22Rv1 (cell line): ENCODE results near the gene GDPD3.

Experiments
- ZFX ChIP-seq: fragments of 450-650 bp; IDR thresholded peaks from 2 replicates; pipeline ENCODE4 v1.6.1; 2017; ENCODE audit warnings: antibody characterized with exemption, borderline replicate concordance
- TF ChIP-seq, protein P1 (sequence below): fragments of 450-650 bp; IDR thresholded peaks from 2 replicates; pipeline ENCODE4 v1.5.1; 2017; ENCODE audit warnings: mild to moderate bottlenecking

DNA sequence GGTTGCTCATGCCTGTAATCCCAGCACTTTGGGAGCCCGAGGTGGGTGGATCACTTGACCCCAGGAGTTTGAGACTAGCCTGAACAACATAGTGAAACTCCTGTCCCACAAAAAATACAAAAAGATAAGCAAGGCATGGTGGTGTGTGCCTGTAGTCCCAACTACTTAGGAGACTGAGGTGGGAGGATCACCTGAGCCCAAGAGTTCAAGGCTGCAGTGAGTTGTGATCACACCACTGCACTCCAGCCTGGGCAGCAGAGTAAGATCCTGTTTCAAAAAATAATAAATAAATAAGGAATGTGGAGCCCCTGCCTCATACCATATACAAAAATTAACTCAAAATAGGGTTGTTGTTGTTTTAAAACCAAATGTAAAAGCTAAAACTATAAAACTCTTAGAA lies 43.9 kb upstream of the GDPD3 start:
- TF ChIP-seq, protein P1, sequence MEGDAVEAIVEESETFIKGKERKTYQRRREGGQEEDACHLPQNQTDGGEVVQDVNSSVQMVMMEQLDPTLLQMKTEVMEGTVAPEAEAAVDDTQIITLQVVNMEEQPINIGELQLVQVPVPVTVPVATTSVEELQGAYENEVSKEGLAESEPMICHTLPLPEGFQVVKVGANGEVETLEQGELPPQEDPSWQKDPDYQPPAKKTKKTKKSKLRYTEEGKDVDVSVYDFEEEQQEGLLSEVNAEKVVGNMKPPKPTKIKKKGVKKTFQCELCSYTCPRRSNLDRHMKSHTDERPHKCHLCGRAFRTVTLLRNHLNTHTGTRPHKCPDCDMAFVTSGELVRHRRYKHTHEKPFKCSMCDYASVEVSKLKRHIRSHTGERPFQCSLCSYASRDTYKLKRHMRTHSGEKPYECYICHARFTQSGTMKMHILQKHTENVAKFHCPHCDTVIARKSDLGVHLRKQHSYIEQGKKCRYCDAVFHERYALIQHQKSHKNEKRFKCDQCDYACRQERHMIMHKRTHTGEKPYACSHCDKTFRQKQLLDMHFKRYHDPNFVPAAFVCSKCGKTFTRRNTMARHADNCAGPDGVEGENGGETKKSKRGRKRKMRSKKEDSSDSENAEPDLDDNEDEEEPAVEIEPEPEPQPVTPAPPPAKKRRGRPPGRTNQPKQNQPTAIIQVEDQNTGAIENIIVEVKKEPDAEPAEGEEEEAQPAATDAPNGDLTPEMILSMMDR = no peak
- no peak for TF ChIP-seq ZFX
